ENCODE results near the gene CCNE1.
"Not testable (repeated sequence)": the region's sequence is repeated elsewhere in the genome, so short reads cannot be mapped to it uniquely, and the experiment has no call there.

The CCNE1 gene

GRCh38 chr19:29810504-29810871, 1.3 kb upstream of the CCNE1 start:
- H3K4me3 ChIP-seq (ENCODE audit: low read length): no peak overlapping the region
- H3K36me3 ChIP-seq (ENCODE audit: insufficient read depth, low read length): peaks cover 5% of the 10 kb centered on the region
- no peak overlapping the region for H2AFZ ChIP-seq (ENCODE audit: low read depth, low read length)
- no peaks in the 10 kb centered on the region for H3K9me3 ChIP-seq (ENCODE audit: low read length)
- peaks cover 16% of the 10 kb centered on the region for H3K4me1 ChIP-seq (ENCODE audit: insufficient read depth, low read length)
- no peaks in the 10 kb centered on the region for H3K27me3 ChIP-seq (ENCODE audit: insufficient read depth, low read length)

GRCh38 chr19:29812080-29812880, 489 bp downstream of the CCNE1 start:
- H3K27me3 ChIP-seq (ENCODE audit: insufficient read depth, low read length): no peaks in the 10 kb centered on the region
- peak overlapping the region; percentile 43 for H3K4me3 ChIP-seq (ENCODE audit: low read length)
- peaks cover 2% of the 10 kb centered on the region for H3K4me1 ChIP-seq (ENCODE audit: insufficient read depth, low read length)
- H2AFZ ChIP-seq (ENCODE audit: low read depth, low read length): no peak overlapping the region
- H3K9me3 ChIP-seq (ENCODE audit: low read length): no peaks in the 10 kb centered on the region
- peaks cover 10% of the 10 kb centered on the region for H3K36me3 ChIP-seq (ENCODE audit: insufficient read depth, low read length)

GRCh38 chr19:29812881-29813275, 1.1 kb downstream of the CCNE1 start:
- Histone ChIP-seq H3K9me3 (ENCODE audit: low read length) (no peaks in the 10 kb centered on the region), H3K27me3 (ENCODE audit: insufficient read depth, low read length) (no peaks in the 10 kb centered on the region), H3K4me1 (ENCODE audit: insufficient read depth, low read length) (peaks cover 2% of the 10 kb centered on the region), H2AFZ (ENCODE audit: low read depth, low read length) (no peak overlapping the region), H3K36me3 (ENCODE audit: insufficient read depth, low read length) (peaks cover 12% of the 10 kb centered on the region), H3K4me3 (ENCODE audit: low read length) (peak overlapping the region; percentile 43)

- Histone ChIP-seq H3K4me1 (ENCODE audit: insufficient read depth, low read length) (peaks cover 2% of the 10 kb centered on the region), H2AFZ (ENCODE audit: low read depth, low read length) (no peak overlapping the region), H3K9me3 (ENCODE audit: low read length) (no peaks in the 10 kb centered on the region), H3K36me3 (ENCODE audit: insufficient read depth, low read length) (peaks cover 12% of the 10 kb centered on the region), H3K4me3 (ENCODE audit: low read length) (no peak overlapping the region), H3K27me3 (ENCODE audit: insufficient read depth, low read length) (no peaks in the 10 kb centered on the region)
Measured at GRCh38 chr19:29813642-29814041, 1.9 kb downstream of the CCNE1 start.

- Histone ChIP-seq H3K4me3 (ENCODE audit: low read length) (no peak overlapping the region), H3K36me3 (ENCODE audit: insufficient read depth, low read length) (peaks cover 21% of the 10 kb centered on the region), H3K9me3 (ENCODE audit: low read length) (no peaks in the 10 kb centered on the region), H3K27me3 (ENCODE audit: insufficient read depth, low read length) (no peaks in the 10 kb centered on the region), H3K4me1 (ENCODE audit: insufficient read depth, low read length) (peaks cover 2% of the 10 kb centered on the region), H2AFZ (ENCODE audit: low read depth, low read length) (no peak overlapping the region)
Measured at GRCh38 chr19:29815231-29815630, 3.4 kb downstream of the CCNE1 start.

- Histone ChIP-seq H3K4me3 (ENCODE audit: low read length) (no peak overlapping the region), H3K9me3 (ENCODE audit: low read length) (no peaks in the 10 kb centered on the region), H3K4me1 (ENCODE audit: insufficient read depth, low read length) (no peaks in the 10 kb centered on the region), H3K27me3 (ENCODE audit: insufficient read depth, low read length) (no peaks in the 10 kb centered on the region), H2AFZ (ENCODE audit: low read depth, low read length) (no peak overlapping the region), H3K36me3 (ENCODE audit: insufficient read depth, low read length) (peaks cover 33% of the 10 kb centered on the region)
Measured at GRCh38 chr19:29817316-29817715, 5.5 kb downstream of the CCNE1 start.

- Histone ChIP-seq H3K36me3 (ENCODE audit: insufficient read depth, low read length) (peaks cover 44% of the 10 kb centered on the region), H3K9me3 (ENCODE audit: low read length) (no peaks in the 10 kb centered on the region), H2AFZ (ENCODE audit: low read depth, low read length) (no peak overlapping the region), H3K4me3 (ENCODE audit: low read length) (no peak overlapping the region), H3K4me1 (ENCODE audit: insufficient read depth, low read length) (no peaks in the 10 kb centered on the region), H3K27me3 (ENCODE audit: insufficient read depth, low read length) (no peaks in the 10 kb centered on the region)
Measured at GRCh38 chr19:29819300-29819699, 7.5 kb downstream of the CCNE1 start.

GRCh38 chr19:29819986-29820385, 8.2 kb downstream of the CCNE1 start:
- Histone ChIP-seq H3K9me3 (ENCODE audit: low read length) (no peaks in the 10 kb centered on the region), H3K4me3 (ENCODE audit: low read length) (no peak overlapping the region), H3K4me1 (ENCODE audit: insufficient read depth, low read length) (no peaks in the 10 kb centered on the region), H3K36me3 (ENCODE audit: insufficient read depth, low read length) (peaks cover 41% of the 10 kb centered on the region), H2AFZ (ENCODE audit: low read depth, low read length) (no peak overlapping the region), H3K27me3 (ENCODE audit: insufficient read depth, low read length) (no peaks in the 10 kb centered on the region)

- H3K36me3 ChIP-seq (ENCODE audit: insufficient read depth, low read length): peaks cover 34% of the 10 kb centered on the region
- no peaks in the 10 kb centered on the region for H3K27me3 ChIP-seq (ENCODE audit: insufficient read depth, low read length)
- H2AFZ ChIP-seq (ENCODE audit: low read depth, low read length): no peak overlapping the region
- H3K4me1 ChIP-seq (ENCODE audit: insufficient read depth, low read length): no peaks in the 10 kb centered on the region
- H3K4me3 ChIP-seq (ENCODE audit: low read length): no peak overlapping the region
- H3K9me3 ChIP-seq (ENCODE audit: low read length): no peaks in the 10 kb centered on the region
Measured at GRCh38 chr19:29823581-29824330, 12.0 kb downstream of the CCNE1 start.

- H2AFZ ChIP-seq (ENCODE audit: low read depth, low read length); H3K4me3 ChIP-seq (ENCODE audit: low read length); H3K27me3 ChIP-seq (ENCODE audit: insufficient read depth, low read length); H3K9me3 ChIP-seq (ENCODE audit: low read length); H3K4me1 ChIP-seq (ENCODE audit: insufficient read depth, low read length): not testable (repeated sequence)
- peaks cover 25% of the 10 kb centered on the region for H3K36me3 ChIP-seq (ENCODE audit: insufficient read depth, low read length)
Measured at GRCh38 chr19:29825263-29825662, 13.5 kb downstream of the CCNE1 start.

GRCh38 chr19:29831041-29831548, 19.3 kb downstream of the CCNE1 start:
- no peaks in the 10 kb centered on the region for H3K36me3 ChIP-seq (ENCODE audit: insufficient read depth, low read length)
- no peaks in the 10 kb centered on the region for H3K9me3 ChIP-seq (ENCODE audit: low read length)
- no peak overlapping the region for H2AFZ ChIP-seq (ENCODE audit: low read depth, low read length)
- no peaks in the 10 kb centered on the region for H3K4me1 ChIP-seq (ENCODE audit: insufficient read depth, low read length)
- H3K27me3 ChIP-seq (ENCODE audit: insufficient read depth, low read length): peaks cover 6% of the 10 kb centered on the region
- H3K4me3 ChIP-seq (ENCODE audit: low read length): no peak overlapping the region

GRCh38 chr19:29831686-29832085, 19.9 kb downstream of the CCNE1 start:
- Histone ChIP-seq H3K9me3 (ENCODE audit: low read length) (no peaks in the 10 kb centered on the region), H3K36me3 (ENCODE audit: insufficient read depth, low read length) (no peaks in the 10 kb centered on the region), H3K4me1 (ENCODE audit: insufficient read depth, low read length) (no peaks in the 10 kb centered on the region), H2AFZ (ENCODE audit: low read depth, low read length) (no peak overlapping the region), H3K27me3 (ENCODE audit: insufficient read depth, low read length) (peaks cover 6% of the 10 kb centered on the region), H3K4me3 (ENCODE audit: low read length) (no peak overlapping the region)

GRCh38 chr19:29832801-29833200, 21.0 kb downstream of the CCNE1 start:
- Histone ChIP-seq H3K4me3 (ENCODE audit: low read length) (no peak overlapping the region), H3K36me3 (ENCODE audit: insufficient read depth, low read length) (no peaks in the 10 kb centered on the region), H3K27me3 (ENCODE audit: insufficient read depth, low read length) (peaks cover 6% of the 10 kb centered on the region)

More at GRCh38 chr19:29832801-29833200, 21.0 kb downstream of the CCNE1 start:
- no peaks in the 10 kb centered on the region for H3K4me1 ChIP-seq (ENCODE audit: insufficient read depth, low read length)
- no peak overlapping the region for H2AFZ ChIP-seq (ENCODE audit: low read depth, low read length)
- no peaks in the 10 kb centered on the region for H3K9me3 ChIP-seq (ENCODE audit: low read length)

Measured in neuron (in vitro differentiated cells).